Fibroblast of lung (primary cell): ENCODE measurements around the gene CMSS1. TPM values are rescaled to one million over a fixed set of nuclear protein-coding genes. Genes with fewer than 3 reads are reported as not detected.

Source experiments
- DNase-seq, 2 donors: peaks; one replicate each; pipeline versions ENCODE4 v3.0.0 to v3.0.0-alpha.2; 2010; ENCODE audit warnings: low read depth in 2 of 2
- H2AFZ ChIP-seq: 2 replicates; pipeline ENCODE4 v1.5.1; 2012; ENCODE audit warnings: low read length, control low read depth, inconsistent platforms
- H3K27ac ChIP-seq: 2 replicates; pipeline ENCODE4 v1.5.1; 2011; ENCODE audit warnings: low read length, control low read depth; ENCODE audit not compliant: insufficient read depth
- H3K27me3 ChIP-seq: 2 replicates; pipeline ENCODE4 v1.5.1; 2011; ENCODE audit warnings: mild to moderate bottlenecking, low read length; ENCODE audit not compliant: control insufficient read depth, insufficient read depth
- H3K36me3 ChIP-seq: 2 replicates; pipeline ENCODE4 v1.5.1; 2011; ENCODE audit warnings: low read length; ENCODE audit not compliant: control insufficient read depth, insufficient read depth
- H3K4me1 ChIP-seq: 2 replicates; pipeline ENCODE4 v1.5.1; 2011; ENCODE audit warnings: low read length; ENCODE audit not compliant: control insufficient read depth, insufficient read depth; ENCODE audit errors: extremely low read depth
- H3K4me2 ChIP-seq: 2 replicates; pipeline ENCODE4 v1.5.1; 2011; ENCODE audit warnings: low read length, control low read depth; ENCODE audit not compliant: insufficient read depth; ENCODE audit errors: extremely low read depth
- H3K4me3 ChIP-seq, 4 experiments: fragments of 200-600 bp in 1 of 4; sonication (generic) in 1 of 4; replicated peaks in 1 of 4; 2 replicates each; pipeline ENCODE4 v1.5.1; 2011 to 2016; ENCODE audit warnings: low read length in 4 of 4, low read depth in 3 of 4, mild to moderate bottlenecking in 3 of 4, control low read depth in 2 of 4, inconsistent platforms in 1 of 4, mixed read lengths in 1 of 4; ENCODE audit not compliant: insufficient read depth in 1 of 4; ENCODE audit errors: control extremely low read depth in 1 of 4
- H3K79me2 ChIP-seq: 2 replicates; pipeline ENCODE4 v1.5.1; 2012; ENCODE audit warnings: mild to moderate bottlenecking, low read length, inconsistent platforms; ENCODE audit not compliant: control insufficient read depth, insufficient read depth
- H3K9ac ChIP-seq: 2 replicates; pipeline ENCODE4 v1.5.1; 2011; ENCODE audit warnings: mild to moderate bottlenecking, low read length, control low read depth; ENCODE audit not compliant: insufficient read depth
- H3K9me3 ChIP-seq: 2 replicates; pipeline ENCODE4 v1.5.1; 2012; ENCODE audit warnings: low read depth, low read length; ENCODE audit not compliant: control insufficient read depth, insufficient read depth
- H4K20me1 ChIP-seq: 2 replicates; pipeline ENCODE4 v1.5.1; 2011; ENCODE audit warnings: low read length; ENCODE audit not compliant: control insufficient read depth, insufficient read depth; ENCODE audit errors: extremely low read depth
- CTCF ChIP-seq, 2 donors: IDR thresholded peaks in 1 of 2; conservative IDR thresholded peaks in 1 of 2; 1 replicate in 1 of 2; 2 replicates in 1 of 2; pipeline ENCODE4 v1.5.1; 2011 to 2012; ENCODE audit warnings: low read length in 2 of 2, control low read depth in 1 of 2, inconsistent platforms in 1 of 2, low read depth in 1 of 2, mild to moderate bottlenecking in 1 of 2
- EZH2 ChIP-seq: IDR thresholded peaks from 2 replicates; pipeline ENCODE4 v1.5.1; 2012; ENCODE audit warnings: low read length, control low read depth, mild to moderate bottlenecking; ENCODE audit errors: missing control alignments
- polyA plus RNA-seq, 2 donors: library from polyadenylated mRNA; depleted of rRNA in 1 of 2; stranded (reverse) in 1 of 2; unstranded in 1 of 2; fragments of >200 nt; gene quantifications; 2 replicates each; pipeline ENCODE4 v1.2.1, GENCODE V29; 2011 to 2012; ENCODE audit warnings: missing spikeins in 1 of 2
- total RNA-seq: library from RNA; depleted of rRNA; stranded (reverse); fragments of >200 nt; gene quantifications from 2 replicates; pipeline ENCODE4 v1.2.1, GENCODE V29; 2014

The CMSS1 gene
- total and polyA plus RNA-seq, 2 donors (not counting 1 experiment from before 2014, with no cell fraction given): 6.9 to 13.2 TPM

DNA sequence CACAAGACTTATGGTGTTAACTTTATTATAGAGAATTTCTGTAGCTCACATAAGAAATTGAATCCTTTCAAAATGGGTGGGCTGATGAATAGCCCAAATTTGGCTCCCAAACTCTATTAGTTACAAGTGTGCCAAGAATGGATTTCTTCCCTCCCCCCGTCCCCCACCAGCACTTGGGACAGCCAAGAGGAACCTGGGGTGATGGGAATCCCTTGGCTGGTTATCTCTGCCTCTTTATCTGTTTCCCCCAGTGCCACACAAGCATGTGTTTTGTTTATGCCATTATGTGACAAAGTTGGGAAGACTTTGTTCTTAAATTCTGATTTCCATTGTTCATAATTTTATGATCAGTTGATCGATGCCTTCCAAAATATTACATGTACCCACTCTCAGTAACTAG is 28.3 kb downstream of the CMSS1 start:
- H3K79me2 ChIP-seq: peaks cover 24% of the 10 kb centered on the region

GRCh38 chr3:99846477-99847160 is 29.0 kb downstream of the CMSS1 start:
- no peaks in the 10 kb centered on the region for H3K27me3 ChIP-seq
- no peaks in the 10 kb centered on the region for H4K20me1 ChIP-seq
- TF ChIP-seq EZH2 (no peak), CTCF (conservative IDR thresholded peaks at IDR 0.05 in 1 of 2, IDR thresholded peaks at IDR 0.05 in 1 of 2; ENCODE audit: low read depth in 1 of 2, low read length in 2 of 2) (no peak)
- H3K4me3 ChIP-seq: no peak overlapping the region
- no peaks in the 10 kb centered on the region for H3K36me3 ChIP-seq
- no peak overlapping the region for H3K4me2 ChIP-seq
- H3K4me1 ChIP-seq: peaks cover 19% of the 10 kb centered on the region
- H3K9me3 ChIP-seq: no peaks in the 10 kb centered on the region
- peaks cover 25% of the 10 kb centered on the region for H3K79me2 ChIP-seq
- no peak overlapping the region for H2AFZ ChIP-seq
- no peak overlapping the region for H3K9ac ChIP-seq
- DNase-seq: peak; percentile 74 to 75
- H3K27ac ChIP-seq: peak overlapping the region; percentile 52

More for the DNA sequence above, 28.3 kb downstream of the CMSS1 start:
- Histone ChIP-seq H4K20me1 (no peaks in the 10 kb centered on the region), H3K4me2 (no peak overlapping the region), H3K4me3 (no peak overlapping the region), H3K27ac (peak overlapping the region; percentile 52), H3K4me1 (peaks cover 19% of the 10 kb centered on the region), H2AFZ (no peak overlapping the region), H3K36me3 (no peaks in the 10 kb centered on the region), H3K9me3 (no peaks in the 10 kb centered on the region), H3K27me3 (no peaks in the 10 kb centered on the region), H3K9ac (no peak overlapping the region)
- no peak for DNase-seq
- TF ChIP-seq EZH2 (no peak), CTCF (conservative IDR thresholded peaks at IDR 0.05 in 1 of 2, IDR thresholded peaks at IDR 0.05 in 1 of 2; ENCODE audit: low read depth in 1 of 2, low read length in 2 of 2) (no peak)

DNA sequence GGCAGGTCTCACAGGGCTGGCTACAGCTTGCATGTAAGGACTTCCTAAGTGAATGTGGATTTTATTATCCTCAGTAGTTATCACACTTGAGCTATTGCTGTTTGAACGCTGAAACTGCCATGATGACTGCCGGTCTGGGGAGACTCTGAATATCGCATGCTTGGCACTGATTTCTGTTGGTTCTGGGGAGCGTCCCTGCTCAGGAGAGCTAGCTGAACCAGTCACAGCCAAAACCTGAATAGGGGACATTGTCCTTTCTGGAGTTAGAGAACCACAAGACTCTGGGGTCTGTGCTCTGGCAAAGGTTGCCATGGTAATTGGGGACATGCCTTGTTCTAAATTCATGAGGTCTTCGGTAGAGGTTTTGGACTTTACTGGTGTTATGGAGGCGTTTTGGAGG is 30.8 kb downstream of the CMSS1 start:
- no peak for DNase-seq
- Histone ChIP-seq H3K4me2 (no peak overlapping the region), H3K4me3 (no peak overlapping the region), H3K27me3 (no peaks in the 10 kb centered on the region), H3K27ac (no peak overlapping the region), H3K4me1 (peaks cover 19% of the 10 kb centered on the region), H3K36me3 (no peaks in the 10 kb centered on the region), H3K9ac (no peak overlapping the region), H2AFZ (no peak overlapping the region), H4K20me1 (no peaks in the 10 kb centered on the region), H3K9me3 (no peaks in the 10 kb centered on the region), H3K79me2 (peaks cover 31% of the 10 kb centered on the region)
- TF ChIP-seq CTCF (conservative IDR thresholded peaks at IDR 0.05 in 1 of 2, IDR thresholded peaks at IDR 0.05 in 1 of 2; ENCODE audit: low read depth in 1 of 2, low read length in 2 of 2) (no peak), EZH2 (no peak)
